KMS-11 (cell line): ENCODE data around the gene ZNF587.
"Not testable (repeated sequence)": the region's sequence is repeated elsewhere in the genome, so short reads cannot be mapped to it uniquely, and the experiment has no call there.

Experiments used
- H2AFZ ChIP-seq: fragments of 200-600 bp; sonication (generic); 2 replicates; pipeline ENCODE4 v1.6.1; 2016; ENCODE audit warnings: antibody characterized with exemption, mixed run types, low read depth
- H3K27ac ChIP-seq: fragments of 200-600 bp; sonication (generic); 2 replicates; pipeline ENCODE4 v1.6.1; 2016; ENCODE audit warnings: mild to moderate bottlenecking, mixed run types
- H3K27me3 ChIP-seq: fragments of 200-600 bp; sonication (generic); 2 replicates; pipeline ENCODE4 v1.6.1; 2017; ENCODE audit warnings: mild to moderate bottlenecking, low read depth, mixed run types, moderate library complexity; ENCODE audit not compliant: insufficient read depth
- H3K36me3 ChIP-seq: fragments of 200-600 bp; sonication (generic); 2 replicates; pipeline ENCODE4 v1.6.1; 2017; ENCODE audit warnings: mild to moderate bottlenecking, mixed run types; ENCODE audit not compliant: insufficient read depth
- H3K4me1 ChIP-seq: fragments of 200-600 bp; sonication (generic); 2 replicates; pipeline ENCODE4 v1.6.1; 2016; ENCODE audit warnings: mild to moderate bottlenecking, low read depth, mixed run types; ENCODE audit not compliant: poor library complexity, severe bottlenecking
- H3K4me2 ChIP-seq: fragments of 200-600 bp; sonication (generic); 2 replicates; pipeline ENCODE4 v1.7.0; 2016; ENCODE audit warnings: mild to moderate bottlenecking, mixed run types
- H3K4me3 ChIP-seq: fragments of 200-600 bp; sonication (generic); IDR thresholded peaks from 2 replicates; pipeline ENCODE4 v1.6.1; 2017; ENCODE audit warnings: low read depth, low read length, mixed read lengths; ENCODE audit not compliant: insufficient read depth
- H3K79me2 ChIP-seq: fragments of 200-600 bp; sonication (generic); 2 replicates; pipeline ENCODE4 v1.6.1; 2016; ENCODE audit warnings: low read depth, mixed run types; ENCODE audit not compliant: insufficient read depth
- H3K9ac ChIP-seq: fragments of 200-600 bp; sonication (generic); 2 replicates; pipeline ENCODE4 v1.6.1; 2016; ENCODE audit warnings: mild to moderate bottlenecking, mixed run types
- H4K20me1 ChIP-seq: fragments of 200-600 bp; sonication (generic); 2 replicates; pipeline ENCODE4 v1.6.1; 2016; ENCODE audit warnings: mild to moderate bottlenecking, mixed run types; ENCODE audit not compliant: insufficient read depth
- TF ChIP-seq, protein P1 (sequence below): fragments of 200-600 bp; sonication (generic); conservative IDR thresholded peaks from 2 replicates; pipeline ENCODE4 v1.6.1; 2017; ENCODE audit warnings: low read depth, mild to moderate bottlenecking, antibody characterized with exemption, low read length, moderate library complexity, mixed read lengths

The ZNF587 gene

DNA sequence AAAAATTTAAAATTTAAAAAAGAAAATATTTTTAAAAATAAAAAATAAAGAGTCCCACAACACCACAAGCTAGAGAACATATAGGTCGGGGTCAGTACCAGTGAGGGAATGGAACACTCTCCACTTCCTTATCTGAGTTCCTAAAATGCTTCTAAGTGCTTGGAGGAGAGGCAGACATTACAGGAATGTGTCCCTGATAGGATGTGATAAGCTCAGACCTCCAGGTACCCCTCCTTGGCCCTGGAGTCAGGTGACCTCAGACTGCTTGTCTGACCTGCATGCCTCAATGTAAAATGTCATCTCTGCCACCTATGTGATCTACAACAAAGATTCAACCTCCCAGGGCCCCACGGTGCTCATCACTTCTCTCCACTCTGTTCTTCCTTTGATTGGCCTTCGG, 36.4 kb downstream of the ZNF587 start:
- Histone ChIP-seq H3K79me2 (0 out of 2 replicates have a peak, but pooled peaks cover 3% of the 10 kb centered on the region), H3K27ac (no peak overlapping the region), H3K4me1 (no peaks in the 10 kb centered on the region), H3K4me2 (no peak overlapping the region), H4K20me1 (no peaks in the 10 kb centered on the region), H3K9ac (no peak overlapping the region), H3K36me3 (no peaks in the 10 kb centered on the region), H3K27me3 (no peaks in the 10 kb centered on the region), H2AFZ (no peak overlapping the region), H3K4me3 (no peak overlapping the region)
- TF ChIP-seq, protein P1, sequence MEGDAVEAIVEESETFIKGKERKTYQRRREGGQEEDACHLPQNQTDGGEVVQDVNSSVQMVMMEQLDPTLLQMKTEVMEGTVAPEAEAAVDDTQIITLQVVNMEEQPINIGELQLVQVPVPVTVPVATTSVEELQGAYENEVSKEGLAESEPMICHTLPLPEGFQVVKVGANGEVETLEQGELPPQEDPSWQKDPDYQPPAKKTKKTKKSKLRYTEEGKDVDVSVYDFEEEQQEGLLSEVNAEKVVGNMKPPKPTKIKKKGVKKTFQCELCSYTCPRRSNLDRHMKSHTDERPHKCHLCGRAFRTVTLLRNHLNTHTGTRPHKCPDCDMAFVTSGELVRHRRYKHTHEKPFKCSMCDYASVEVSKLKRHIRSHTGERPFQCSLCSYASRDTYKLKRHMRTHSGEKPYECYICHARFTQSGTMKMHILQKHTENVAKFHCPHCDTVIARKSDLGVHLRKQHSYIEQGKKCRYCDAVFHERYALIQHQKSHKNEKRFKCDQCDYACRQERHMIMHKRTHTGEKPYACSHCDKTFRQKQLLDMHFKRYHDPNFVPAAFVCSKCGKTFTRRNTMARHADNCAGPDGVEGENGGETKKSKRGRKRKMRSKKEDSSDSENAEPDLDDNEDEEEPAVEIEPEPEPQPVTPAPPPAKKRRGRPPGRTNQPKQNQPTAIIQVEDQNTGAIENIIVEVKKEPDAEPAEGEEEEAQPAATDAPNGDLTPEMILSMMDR, result no peak

DNA sequence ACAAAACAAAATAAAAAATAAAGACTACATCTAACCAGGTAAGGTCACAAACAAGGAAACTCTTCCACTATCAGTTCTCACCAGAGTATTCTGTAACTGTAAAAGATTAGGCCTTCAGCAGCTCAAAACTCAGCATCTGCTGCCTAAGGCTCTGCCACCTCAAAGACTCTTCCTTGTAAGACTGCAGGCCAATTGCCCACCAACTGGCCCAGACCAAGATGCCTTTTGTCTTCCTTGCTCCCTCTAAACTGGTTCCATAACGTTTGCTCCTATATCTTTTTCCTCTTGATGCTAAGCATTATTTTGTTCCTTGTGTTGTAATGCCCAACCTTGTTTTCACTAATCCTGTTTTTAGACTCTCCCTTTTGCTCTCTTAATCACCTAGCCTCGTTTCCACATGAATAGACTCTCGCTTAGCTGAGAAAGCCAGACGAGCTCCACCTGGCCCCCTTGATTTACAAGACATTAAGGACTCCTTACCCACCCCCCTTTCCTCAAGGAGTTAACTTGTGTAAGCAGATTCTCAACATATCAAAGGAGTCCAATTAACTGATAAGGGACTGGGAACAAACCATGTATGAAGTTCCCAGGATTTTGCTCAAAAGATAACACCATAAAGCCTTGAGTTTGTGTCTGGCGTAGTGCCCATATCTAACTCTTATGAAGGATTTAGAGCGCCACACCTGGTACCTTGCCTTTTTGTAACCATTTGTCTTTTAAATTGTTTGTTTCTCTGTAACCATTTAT, 37.7 kb downstream of the ZNF587 start:
- Histone ChIP-seq H3K4me3 (no peak overlapping the region), H3K9ac (no peak overlapping the region), H3K36me3 (no peaks in the 10 kb centered on the region), H3K4me1 (no peaks in the 10 kb centered on the region), H4K20me1 (no peaks in the 10 kb centered on the region), H2AFZ (no peak overlapping the region), H3K27me3 (no peaks in the 10 kb centered on the region), H3K4me2 (no peak overlapping the region), H3K27ac (no peak overlapping the region), H3K79me2 (0 out of 2 replicates have a peak, but pooled peaks cover 3% of the 10 kb centered on the region)
- TF ChIP-seq, protein P1, result no peak

DNA sequence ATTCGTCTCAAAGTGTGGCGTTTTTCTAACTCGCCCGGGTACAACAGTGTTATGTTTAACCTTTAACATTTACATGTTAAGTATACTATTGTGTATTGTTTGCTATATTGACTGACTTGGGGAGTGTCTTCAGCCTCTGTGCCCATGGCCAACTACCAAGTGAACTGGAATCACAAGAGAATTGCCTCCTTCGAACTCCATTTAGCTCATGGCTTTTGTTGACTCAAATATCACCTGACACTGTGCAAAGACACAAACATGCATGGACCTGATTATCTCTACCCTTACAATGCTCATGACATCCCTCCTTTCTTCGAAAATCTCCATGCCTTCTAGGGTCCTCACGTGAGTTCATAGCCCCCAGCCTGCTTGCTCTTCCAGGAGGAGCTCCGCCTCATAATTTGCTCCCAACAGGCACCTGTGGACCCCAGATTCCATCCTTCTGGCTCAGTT, 38.5 kb downstream of the ZNF587 start:
- peak overlapping the region; percentile 22; the same call in 1 of the 2 replicates for H3K9ac ChIP-seq
- no peaks in the 10 kb centered on the region for H3K27me3 ChIP-seq
- H3K36me3 ChIP-seq, result no peaks in the 10 kb centered on the region
- no peak overlapping the region for H3K27ac ChIP-seq
- H3K4me1 ChIP-seq, result no peaks in the 10 kb centered on the region
- H2AFZ ChIP-seq, result no peak overlapping the region; the same call in 1 of the 2 replicates
- TF ChIP-seq, protein P1, result no peak
- H4K20me1 ChIP-seq, result no peaks in the 10 kb centered on the region
- no peak overlapping the region for H3K4me2 ChIP-seq
- H3K79me2 ChIP-seq, result 0 out of 2 replicates have a peak, but pooled peaks cover 3% of the 10 kb centered on the region
- no peak overlapping the region for H3K4me3 ChIP-seq

DNA sequence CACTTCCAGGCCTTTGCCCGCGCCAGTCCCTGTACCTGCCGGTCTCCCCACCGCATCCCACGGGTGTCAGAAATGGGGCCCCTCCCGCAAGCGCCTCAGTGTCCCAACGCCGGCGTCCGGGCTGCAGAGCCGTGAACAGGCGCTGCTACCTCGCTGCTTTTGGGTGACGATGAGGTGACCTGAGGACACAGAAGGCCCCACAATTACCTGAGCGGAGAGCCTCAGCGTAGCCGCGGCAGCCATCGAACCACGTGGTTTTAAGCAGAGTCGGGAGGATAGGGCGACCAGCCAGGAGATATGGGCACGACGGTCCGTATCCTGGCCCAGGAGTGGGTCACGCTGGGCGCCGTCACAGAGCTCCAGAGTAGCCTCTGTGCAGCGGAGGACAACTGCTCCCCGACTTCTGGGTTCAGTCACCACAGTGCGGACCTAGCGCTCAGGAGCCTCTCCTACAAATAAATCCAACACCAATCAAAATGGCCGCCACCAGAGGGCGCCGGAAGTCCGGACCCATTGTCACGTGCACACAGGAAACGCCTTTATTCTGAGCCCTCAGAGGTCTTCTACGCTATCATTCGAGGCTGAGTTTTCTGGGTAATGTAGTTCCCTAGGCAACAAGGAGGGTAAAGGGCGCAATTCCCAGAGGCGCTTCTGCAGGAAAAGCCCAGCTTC, 39.0 kb downstream of the ZNF587 start, which contains the start of gene ZNF814:
Gene ZNF814, minus strand, starts transcription at position 478 of the 672 bp plus-strand sequence. Its CDS starts 235 bp downstream, at position 243.
- H3K4me3 ChIP-seq, result no peak within 1 kb of the TSS
- no peaks in the 10 kb centered on the region for H4K20me1 ChIP-seq
- no peak within 1 kb of the TSS for H3K4me2 ChIP-seq
- H3K27me3 ChIP-seq, result no peaks in the 10 kb centered on the region
- TF ChIP-seq, protein P1, result no peak; the same call in 1 of the 2 replicates
- 0 out of 2 replicates have a peak, but pooled peaks cover 3% of the 10 kb centered on the region for H3K79me2 ChIP-seq
- H3K4me1 ChIP-seq, result no peaks in the 10 kb centered on the region
- no peak within 1 kb of the TSS; the same call in 1 of the 2 replicates for H2AFZ ChIP-seq
- H3K9ac ChIP-seq, result peak within 1 kb of the TSS; percentile 22; the same call in 1 of the 2 replicates
- no peaks in the 10 kb centered on the region for H3K36me3 ChIP-seq
- no peak within 1 kb of the TSS for H3K27ac ChIP-seq

DNA sequence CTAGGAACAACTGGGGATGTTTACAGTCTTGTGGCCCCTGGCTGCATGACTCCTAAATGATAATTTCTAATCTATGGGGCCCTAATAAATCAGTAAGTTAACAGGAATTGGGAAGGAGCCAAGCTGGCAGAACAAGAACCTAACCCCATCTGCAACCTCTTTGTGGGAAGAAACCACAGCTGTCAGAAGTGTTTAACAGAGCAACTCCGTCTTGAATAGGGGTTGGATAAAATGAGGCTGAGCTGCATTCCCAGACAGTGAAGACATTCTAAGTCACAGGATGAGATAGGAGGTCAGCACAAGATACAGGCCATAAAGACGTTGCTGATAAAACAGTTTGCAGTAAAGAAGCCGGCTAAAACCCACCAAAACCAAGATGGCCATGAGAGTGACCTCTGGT, 41.0 kb downstream of the ZNF587 start:
- H4K20me1 ChIP-seq, H3K4me1 ChIP-seq, H3K4me3 ChIP-seq, H3K27me3 ChIP-seq, H2AFZ ChIP-seq, H3K9ac ChIP-seq, H3K4me2 ChIP-seq, H3K36me3 ChIP-seq, H3K27ac ChIP-seq, H3K79me2 ChIP-seq: not testable (repeated sequence)
